ENCODE results near the gene PRR33.

PRR33 gene

DNA sequence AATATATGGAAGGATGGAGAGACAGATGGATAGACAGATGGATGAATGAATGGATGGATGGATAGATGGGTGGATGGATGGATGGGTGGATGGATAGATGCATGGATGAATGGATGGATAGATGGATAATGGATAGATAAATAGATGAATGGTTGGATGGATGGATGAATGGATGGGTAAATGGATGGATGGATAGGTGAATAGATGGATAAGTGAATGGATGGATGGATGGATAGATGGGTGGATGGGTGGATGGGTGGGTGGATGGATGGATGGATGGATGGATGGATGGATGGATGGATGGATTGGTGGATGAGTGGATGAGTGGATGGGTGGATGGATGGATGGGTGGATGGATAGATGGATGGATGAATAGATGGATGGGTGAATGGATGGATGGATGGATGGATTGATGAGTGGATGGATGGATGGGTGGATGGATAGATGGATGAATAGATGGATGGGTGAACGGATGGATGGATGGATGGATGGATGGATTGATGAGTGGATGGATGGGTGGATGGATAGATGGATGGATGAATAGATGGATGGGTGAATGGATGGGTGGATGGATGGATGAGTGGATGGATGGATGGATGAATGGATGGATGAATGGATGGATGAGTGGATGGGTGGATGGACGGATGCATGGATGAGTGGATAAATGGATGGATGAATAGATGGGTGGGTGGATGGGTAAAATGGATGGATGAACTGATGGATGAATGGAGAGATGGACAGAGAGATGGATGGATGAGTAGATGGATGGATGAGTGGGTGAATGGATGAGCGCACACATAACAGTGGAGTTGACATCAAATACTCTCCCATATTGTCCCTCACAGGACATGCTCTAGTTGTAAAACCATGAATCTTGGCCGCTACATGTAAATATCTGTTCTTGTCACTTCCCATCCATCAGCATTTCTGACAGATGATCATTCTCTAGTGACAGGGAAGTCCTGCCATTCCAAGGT is 30.0 kb downstream of the PRR33 start:
- no peak for DNase-seq

DNA sequence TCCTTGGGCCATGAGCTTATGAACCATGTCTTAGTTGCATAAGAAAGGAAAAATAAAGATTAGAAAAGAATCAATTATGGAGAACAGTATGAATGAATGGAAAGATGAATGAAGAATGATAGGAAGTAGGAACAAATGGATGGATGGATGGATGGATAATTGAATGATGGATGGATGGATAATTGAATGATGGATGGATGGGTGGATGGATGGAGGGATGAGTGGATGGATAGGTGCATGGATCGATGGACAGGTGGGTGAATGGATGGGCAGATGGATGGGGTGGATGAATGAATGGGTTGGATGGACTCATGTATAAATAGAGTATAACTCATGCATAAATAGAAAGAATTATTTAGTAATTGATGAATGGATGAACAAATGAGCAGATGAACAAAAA is 31.6 kb downstream of the PRR33 start:
- no peak for DNase-seq

DNA sequence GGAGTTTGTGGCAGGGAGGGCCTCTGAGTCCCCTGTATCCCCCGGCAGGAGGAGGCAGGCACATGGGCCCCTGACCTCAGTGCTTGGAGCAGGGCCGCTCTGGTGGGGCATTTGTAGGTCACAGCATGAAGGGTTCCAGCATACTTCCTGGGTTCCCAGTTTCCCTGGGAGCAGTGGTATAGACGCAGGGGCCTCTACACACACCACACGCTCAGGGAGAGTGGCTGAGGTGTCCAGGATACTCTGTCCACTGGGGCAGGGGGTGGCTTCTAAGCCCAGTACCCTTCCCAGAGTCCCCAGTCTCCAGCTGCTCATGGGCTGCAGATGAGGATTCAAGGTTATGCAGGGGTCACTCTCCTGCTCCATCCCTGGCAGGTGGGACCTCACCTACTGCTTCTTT is 32.7 kb downstream of the PRR33 start:
- no peak for DNase-seq

DNA sequence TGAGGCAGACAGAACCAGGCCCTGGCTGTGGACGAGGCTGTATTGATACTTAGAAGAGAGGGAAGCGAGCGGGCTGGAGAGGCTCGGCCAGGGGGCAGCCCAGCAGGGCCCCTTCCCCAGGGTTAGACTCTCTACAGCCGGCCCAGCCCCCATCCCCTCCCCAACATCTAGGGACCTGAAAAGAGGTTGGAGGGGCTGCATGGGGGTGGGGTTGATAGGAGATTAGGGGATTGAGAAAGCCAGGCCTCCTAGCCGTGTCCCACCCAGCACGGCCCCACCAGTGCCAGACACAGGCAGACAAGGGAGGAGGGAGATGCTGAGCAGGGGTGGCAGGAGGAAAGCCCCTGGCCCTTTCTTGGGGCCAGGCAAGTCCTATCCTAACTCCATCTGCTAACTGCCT is 33.1 kb downstream of the PRR33 start:
- DNase-seq, result no peak

DNA sequence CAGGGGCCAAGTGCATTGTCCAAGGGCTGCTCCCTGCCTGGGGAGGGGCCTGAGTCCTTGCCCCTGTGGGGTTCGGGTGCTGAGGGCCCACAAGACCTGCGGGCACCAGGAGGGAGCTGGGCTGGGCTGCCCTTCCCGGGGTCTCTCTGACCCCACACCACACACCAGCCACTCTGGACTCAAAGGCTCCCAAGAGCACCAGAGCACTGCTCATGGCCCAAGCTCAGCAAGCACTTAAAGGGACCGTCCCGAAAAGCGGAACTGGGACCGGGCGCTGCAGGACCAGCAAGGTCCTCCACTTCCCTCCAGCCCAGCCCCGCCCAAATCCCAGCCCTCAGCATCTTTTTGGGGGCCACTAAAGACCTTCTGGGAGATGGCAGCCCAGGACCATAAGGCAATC is 33.5 kb downstream of the PRR33 start:
- DNase-seq, result no peak

DNA sequence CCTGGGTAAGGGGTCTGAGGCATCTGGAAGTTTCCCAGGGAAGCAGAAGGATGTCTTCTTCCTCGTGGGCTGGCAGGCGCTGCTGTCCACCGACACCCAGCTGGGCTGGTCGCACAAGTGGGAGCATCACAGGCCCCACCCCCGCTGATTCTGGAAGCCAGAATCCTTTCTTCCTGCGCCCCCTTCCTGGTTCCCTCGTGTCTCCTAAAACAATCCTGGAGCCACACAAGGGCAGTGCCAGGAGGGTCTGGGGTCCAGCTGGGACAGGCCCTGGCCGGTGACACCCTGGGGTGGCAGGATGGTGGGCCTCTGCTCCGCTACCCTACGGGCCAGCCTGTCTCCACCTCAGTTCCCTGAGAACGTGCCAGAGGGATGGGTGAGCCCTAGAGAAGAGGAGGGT is 34.6 kb downstream of the PRR33 start:
- no peak for DNase-seq

DNA sequence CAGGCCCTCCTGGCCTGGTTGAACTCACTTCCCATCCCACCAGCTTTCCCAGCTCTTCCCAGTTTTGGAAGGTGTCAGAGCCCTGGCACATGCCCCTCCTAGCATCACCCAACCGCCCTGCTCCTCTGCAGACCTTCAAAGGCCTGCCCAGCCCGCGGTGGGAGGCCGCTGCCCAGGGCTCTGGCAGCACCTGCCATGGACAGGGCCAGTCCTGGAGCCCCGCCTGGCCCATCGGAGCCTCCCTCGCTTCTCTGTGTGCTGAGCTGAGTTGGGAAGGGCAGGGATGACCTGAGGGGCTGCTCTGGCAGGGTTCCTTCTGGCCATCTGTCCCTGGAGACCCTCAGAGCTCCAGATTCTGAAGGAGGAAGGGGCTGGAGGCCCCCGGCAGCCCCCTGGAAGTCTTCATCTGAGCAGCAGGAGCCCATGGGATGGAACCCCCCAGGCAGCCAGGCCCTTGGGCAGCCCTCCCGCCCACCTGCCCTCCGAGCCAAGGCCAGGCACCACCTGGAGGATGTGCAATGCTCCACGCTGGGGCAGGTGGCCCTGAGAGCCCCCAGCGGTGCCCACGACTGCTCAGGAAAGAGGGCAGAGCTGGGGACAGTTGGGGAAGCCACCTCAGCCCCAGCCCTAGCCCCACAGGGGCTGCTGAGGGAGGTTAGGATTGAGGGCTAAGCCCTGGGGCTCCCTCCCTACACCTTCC is 35.2 kb downstream of the PRR33 start:
- DNase-seq, result no peak

DNA sequence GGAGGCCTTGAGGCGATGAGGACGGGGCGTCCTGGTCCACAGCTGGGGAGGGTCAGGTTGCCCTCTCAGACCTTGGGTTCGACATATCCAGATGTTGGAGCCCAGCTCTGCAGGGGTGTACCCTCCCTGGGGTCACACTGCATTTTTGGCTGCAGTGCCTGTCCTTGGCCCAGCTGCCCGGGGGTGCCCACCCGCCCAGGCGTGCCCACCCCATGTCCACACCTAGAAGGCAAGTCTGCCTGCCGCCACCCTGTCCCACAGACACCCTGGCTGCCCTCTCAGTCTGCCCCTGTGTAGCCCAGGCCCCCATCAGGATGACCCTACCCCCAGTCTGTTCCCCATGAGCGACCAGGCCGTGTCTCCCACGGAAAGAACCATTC is 35.8 kb downstream of the PRR33 start:
- no peak for DNase-seq

DNA sequence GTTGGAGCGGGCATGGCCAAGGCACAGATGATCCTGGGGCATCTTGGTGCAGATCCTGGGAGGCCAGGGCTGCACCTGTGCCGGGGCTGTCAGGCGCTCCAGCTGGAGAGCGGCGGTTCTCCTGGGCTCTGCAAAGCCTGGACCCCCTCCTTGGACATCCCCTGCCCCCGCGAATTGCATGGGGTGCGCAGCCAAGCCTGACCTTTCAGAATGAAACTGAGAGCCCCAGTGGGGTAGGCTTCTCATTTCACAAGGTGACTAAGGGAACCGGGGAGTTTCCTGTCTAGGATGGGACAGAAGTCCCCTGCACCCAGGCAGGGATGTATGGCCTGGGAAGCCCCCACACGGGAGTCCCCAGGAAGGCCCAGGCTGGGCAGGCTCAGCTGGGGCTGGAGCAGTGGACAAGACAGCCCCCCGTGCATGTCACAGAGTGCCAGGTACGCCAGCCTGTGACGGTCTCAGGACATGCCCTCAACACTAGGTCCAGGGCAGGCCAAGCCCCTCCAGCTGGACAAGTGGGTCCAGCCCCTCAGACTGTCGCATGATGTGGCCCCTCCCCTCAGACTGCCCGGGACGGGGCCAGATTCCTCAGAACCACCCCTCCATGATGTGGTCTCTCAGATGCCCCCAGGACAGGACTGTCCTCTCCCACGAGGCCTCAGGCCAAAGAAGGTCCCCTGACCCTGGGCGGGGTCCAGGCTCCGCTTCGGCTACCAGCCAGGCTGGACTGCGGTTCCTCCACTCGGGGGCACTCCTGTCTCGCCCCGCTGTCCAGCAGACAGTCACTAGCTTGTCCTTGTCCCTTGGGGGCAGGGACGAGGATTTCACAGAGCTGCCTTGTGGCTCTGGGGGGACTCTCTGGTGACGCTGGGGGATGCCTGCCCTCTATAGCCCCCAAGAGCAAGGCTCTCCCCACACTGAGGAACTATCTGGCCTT is 36.5 kb downstream of the PRR33 start:
- DNase-seq, result no peak

DNA sequence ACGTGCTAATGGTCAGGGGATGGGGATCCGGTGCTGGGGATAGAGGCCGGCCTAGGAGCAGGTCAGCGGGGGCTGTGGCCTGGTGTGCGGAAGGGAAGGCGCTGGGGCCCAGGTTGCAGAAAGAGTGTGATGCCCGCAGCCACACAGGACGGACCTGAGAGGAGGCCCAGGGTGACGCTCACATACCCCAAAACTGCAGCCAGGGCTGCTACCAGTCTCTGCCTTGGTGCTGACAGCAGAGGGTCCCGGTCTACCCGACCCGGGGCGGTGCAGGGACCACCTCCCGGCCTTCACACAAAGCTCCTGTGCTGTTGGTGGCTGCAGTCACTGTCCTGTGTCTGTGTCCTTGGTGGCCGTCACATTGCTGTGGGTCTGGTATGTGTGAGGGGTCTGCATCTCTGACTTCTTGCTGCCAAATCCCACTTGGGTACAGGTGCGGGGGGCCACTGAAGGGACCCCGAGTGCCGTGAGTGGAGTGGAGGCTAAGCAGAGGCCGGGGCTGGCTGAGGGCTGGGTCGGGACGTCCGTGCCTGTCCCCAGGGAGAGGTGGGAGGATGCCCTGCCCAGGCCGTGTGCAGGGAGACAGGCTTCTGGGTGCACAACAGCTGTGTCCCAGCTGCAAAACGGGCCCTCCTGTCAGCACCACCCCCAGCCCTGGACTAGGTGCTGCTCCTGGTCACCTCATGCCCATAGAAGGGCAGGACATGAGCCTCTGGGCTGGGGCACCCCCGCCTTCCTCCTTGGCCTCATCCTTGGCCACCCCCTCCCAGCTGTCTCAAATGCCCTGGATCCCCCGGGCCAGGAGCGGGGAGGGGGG is 37.4 kb downstream of the PRR33 start:
- no peak for DNase-seq

DNA sequence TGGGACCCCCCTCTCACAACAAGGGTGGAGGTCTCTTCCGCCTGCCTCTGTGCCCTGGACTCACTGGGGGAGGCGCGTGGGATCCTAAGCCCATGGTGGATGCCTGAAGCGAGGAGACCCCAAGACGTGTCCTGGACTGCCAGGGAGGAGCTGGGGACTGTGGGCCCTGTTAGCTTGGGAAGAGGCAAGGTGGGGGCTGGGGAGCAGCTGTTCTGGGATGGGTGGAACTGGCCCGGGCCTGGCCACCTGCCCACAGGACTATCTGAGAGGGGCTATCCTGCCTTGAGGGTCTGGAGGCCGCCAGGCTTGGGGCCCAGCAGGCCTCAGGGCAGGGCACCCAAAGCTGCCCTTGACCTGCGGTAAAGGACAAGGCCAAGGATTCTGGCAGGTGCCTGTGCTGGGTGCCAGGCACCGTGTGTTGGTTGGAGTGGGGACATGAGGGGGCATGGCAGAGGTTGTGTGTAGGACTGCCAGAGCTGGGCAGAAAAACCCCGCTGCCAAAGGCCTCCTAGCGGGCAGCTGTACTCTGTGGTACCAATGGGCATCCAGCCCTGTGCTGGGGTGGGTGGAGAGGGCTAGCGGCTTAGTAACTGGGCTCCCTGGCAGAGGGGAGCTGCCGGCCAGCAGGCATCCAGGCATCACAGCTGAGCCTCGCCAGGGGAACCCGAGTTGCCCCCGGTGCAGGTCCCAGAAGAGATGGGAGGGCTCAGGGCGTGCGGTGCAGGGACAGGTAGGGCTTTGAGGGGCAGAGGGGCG is 38.1 kb downstream of the PRR33 start:
- no peak for DNase-seq

DNA sequence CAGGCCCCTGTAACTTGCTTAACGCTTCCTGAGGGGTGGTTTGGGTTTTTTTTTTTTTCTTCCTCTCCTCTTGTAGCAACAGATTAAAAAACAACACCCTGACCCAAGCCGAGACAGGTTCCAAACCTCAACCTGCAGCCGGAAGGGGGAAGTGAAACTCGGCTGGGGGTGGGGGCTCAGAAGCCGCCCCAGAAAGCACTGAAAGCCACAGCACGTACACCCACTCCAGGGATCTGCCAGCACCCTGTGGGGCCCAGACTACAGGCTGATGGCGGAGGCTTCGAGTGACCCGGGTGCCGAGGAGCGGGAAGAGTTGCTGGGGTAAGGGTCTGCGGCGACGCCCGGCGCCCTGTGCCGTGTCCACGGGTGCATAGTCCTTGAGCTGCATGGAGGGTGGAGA is 38.8 kb downstream of the PRR33 start, which contains the start of gene LSP1:
Gene LSP1, plus strand, starts transcription at position 208 of the 400 bp plus-strand sequence. Its CDS starts 61 bp downstream, at position 269.
- DNase-seq, result no peak

DNA sequence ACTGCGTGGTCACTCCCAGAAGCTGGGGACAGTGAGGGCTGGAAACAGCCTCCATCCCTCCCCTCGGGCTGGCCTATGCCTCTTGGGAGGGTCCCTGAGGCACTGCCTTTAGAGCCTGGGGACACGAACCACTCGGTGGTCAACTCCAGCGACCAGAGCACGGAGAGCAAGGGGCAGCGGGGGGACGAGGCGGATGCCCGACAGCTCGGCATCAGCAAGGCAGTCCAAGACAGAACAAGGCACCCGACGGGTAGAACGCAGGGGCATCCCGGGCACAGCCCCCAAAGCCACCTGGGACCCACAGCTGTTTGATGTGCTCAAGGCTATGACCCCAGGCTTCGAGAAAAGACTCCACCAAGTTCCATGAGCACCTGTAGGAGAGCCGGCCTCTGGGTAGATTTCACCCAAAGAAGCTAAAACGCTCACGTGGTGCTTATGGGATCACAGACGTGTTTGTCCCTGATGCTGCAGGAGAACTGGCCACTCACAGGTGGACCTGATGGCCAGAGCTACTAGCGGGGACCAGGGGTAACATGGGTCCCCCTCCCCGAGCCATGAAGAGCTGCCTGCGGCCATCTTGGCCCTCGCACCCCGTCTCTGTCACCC is 39.3 kb downstream of the PRR33 start:
- DNase-seq, result no peak

DNA sequence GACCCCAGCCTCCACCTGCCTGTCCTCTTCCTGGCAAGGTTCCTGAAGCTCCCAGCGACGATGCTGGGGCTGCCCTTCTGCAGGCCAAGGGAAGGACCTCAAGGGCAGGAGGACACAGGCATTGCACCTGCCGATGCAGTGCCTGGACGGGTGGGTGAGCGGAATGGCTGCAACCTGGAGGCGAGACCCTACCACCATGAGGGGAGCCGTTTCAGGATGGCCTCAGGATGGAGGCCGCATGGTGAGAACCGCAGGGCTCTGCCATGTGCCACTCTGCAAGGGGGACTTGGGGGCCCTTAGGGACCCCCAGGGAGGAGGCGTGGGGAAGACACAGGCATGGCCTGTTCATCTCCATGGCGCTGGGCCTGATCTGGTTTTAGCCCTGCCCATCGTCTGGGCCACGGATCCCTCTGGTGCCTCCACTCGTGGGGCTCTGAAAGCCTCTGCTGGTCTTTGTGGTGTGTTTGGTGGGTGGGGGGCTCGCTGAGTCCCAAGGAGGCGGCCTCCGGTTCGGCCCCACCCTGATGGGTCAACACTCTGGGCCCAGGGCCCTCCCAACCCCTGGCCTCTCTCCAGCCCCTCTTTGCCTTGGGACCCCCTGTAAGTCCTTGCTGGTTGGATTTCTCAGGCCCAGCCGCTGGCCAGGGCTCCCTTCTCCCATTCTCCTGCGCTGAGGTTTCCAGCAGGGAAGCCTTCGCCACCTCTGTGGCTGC is 40.1 kb downstream of the PRR33 start:
- DNase-seq, result no peak

DNA sequence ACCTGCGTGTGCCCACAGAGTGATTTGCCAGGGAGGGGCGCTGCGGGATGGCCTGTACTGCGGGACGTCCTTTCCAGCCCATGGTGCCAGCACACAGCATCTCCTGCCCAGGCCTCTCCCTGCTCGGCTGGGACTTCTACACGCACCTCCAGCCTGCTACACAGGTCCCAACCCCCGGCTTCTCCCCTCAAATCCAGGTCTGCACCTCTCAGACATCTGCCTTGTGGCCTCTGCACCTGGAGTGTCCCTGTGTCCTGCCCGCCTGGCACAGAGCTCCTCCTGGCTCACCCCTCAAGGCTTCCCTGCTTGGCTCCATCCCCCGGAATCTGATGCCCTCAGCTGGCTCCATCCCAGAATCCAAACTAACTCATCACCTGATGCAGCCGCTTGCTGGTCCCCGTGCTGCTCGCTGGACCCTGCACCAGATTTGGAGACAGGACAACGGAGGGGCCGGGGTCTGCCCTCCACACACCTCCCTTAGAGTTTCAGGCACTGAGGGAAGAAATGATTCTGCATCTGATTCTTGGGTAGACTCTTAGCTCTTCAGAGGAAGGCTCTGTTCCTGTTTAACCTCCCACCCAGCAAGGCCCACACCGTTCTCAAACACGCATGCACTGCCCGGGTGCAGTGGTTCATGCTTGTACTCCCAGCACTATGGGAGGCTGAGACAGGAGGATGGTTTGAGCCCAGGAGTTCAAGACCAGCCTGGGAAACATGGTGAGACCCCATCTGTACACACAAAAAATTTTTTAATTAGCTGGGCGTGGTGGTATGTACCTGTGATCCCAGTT is 42.9 kb downstream of the PRR33 start:
- DNase-seq, result no peak

DNA sequence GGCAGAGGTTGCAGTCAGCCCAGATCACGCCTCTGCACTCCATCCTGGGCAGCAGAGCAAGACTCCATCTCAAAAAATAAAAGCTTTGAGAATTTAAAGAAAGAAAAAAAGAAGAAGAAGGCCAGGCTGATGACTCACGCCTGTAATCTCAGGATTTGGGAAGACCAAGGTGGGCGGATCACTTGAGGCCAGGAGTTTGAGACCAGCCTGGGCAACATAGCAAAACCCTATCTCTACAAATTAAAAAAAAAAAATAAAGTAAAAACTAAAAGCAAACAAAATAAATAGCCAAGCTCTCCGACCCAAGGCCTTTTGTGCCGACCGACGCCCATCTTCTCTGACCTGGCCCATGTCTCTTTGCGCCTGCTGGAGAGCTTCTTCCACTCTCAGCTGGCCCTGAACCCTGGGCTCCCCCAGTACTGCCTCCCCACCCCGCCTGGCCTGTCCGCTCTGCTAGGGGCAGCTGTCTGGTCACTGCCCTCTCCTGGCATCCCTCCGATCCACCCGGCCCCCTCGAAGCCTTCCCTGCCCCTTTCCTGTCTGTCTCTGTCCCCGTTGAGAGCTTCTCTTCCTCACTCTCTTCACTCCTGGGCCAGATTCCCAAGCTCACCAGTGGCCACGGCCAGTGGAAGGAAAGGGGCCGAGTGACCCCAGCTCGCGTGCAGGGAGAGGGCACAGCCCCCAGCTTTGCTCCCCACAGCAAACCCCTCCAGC is 43.6 kb downstream of the PRR33 start:
- DNase-seq, result no peak

DNA sequence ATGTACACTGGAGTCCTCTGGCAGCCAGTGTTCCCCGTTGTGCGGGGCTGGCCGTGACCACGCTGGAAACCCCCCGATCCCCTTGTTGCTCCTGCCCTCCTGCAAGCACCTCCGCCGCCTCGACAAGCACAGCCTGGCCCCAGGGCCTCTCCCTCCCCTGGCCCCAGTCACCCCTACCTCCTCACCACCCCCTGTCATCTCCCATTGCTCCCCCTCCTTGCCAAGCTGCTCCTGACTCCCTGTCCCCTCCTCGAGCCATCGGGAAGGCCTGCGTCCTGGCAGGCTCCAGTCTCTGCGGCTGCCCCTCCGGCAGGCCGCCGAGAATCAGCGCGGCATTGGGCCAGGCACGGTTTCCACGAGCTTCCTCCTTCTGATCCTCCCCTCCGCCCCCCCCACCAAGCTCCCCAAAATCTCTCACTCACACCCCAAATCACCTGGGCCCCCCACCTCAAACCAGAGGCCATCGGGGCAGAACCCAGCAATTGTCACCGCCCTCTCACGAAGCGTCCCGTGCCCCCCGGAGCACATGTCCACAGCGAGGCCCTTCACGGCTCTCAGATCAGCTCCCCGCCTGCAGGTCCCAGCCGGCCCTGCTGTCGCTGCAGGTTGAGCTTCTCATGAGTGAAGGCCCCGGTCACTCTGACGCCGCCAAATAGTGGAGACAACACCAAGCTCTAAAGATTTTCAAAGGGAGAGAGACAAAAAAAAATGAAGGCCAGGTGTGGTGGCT is 44.5 kb downstream of the PRR33 start:
- DNase-seq, result no peak

DNA sequence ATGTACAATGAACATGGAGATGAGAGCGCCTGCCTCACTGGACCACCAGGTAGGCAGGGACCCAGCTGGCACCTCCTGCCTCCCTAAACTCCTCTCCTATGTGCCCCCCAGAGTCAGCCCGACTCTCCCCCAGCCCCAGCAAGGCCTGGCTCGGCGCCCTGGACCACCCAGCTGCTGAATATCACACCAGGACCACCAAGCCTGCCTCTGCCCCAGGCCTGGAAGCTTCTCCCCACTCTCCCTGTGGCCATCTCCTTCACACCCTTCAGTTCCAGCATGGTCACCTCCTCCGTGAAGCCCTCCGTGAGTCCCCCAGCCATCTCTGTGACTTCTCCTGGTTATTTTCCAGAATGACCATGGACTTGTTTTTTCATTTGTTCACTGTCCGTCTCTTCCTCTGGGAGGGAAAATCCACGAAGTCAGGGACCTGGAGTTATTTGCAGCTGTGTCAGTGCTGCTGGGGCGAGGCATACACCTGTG is 45.2 kb downstream of the PRR33 start:
- no peak for DNase-seq
